Retinal pigment epithelial cell (primary cell): ENCODE data around the gene VPS13D.

Experiments
- DNase-seq: peaks from one replicate; pipeline ENCODE4 v3.0.0-alpha.2; 2010; ENCODE audit warnings: low read depth
- H3K4me3 ChIP-seq: 2 replicates; pipeline ENCODE4 v1.5.1; 2011; ENCODE audit warnings: mild to moderate bottlenecking, low read length, control low read depth, moderate library complexity
- TF ChIP-seq, protein P1 (sequence below): conservative IDR thresholded peaks from 2 replicates; pipeline ENCODE4 v1.5.1; 2011; ENCODE audit warnings: low read depth, low read length, control low read depth, inconsistent platforms

The VPS13D gene

DNA sequence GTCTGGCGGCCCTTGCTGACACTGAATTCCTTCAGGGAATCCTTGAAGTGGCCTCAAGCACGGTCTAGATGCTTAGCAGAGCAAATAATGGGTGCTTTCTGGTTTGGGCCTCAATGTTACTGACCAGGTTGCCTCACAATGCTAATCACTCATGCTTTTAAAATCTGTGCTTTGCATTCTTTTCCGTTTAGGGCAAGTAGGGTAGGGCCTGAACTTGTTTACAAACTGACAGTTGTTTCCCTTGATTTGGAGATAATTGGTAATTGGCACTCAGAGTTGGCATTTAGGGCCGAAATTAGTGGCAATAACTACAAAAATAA lies 1.4 kb downstream of the VPS13D start:
- no peak for DNase-seq
- TF ChIP-seq, protein P1, sequence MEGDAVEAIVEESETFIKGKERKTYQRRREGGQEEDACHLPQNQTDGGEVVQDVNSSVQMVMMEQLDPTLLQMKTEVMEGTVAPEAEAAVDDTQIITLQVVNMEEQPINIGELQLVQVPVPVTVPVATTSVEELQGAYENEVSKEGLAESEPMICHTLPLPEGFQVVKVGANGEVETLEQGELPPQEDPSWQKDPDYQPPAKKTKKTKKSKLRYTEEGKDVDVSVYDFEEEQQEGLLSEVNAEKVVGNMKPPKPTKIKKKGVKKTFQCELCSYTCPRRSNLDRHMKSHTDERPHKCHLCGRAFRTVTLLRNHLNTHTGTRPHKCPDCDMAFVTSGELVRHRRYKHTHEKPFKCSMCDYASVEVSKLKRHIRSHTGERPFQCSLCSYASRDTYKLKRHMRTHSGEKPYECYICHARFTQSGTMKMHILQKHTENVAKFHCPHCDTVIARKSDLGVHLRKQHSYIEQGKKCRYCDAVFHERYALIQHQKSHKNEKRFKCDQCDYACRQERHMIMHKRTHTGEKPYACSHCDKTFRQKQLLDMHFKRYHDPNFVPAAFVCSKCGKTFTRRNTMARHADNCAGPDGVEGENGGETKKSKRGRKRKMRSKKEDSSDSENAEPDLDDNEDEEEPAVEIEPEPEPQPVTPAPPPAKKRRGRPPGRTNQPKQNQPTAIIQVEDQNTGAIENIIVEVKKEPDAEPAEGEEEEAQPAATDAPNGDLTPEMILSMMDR = no peak
- peak overlapping the region; percentile 90 for H3K4me3 ChIP-seq

DNA sequence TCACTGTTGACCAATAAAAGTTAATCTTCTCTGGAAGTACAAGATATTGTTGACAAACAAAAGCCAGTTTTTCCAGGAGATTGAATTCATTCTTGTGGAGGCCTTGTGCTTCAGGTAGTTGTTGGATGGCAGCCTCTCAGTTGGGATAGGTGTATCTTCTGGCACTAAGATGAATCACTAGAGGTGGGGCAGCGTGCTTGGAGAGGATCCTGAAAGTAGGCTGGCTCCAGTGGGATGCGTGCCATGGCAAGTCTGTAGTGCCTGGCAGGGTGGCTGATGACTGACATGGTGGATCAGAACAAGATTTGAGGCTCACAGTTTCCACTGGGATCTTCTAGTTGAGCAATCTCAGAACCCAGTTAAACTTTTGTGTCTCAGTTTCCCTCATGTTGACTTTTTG lies 2.4 kb downstream of the VPS13D start:
- DNase-seq = no peak
- no peak overlapping the region for H3K4me3 ChIP-seq
- TF ChIP-seq, protein P1 = no peak

DNA sequence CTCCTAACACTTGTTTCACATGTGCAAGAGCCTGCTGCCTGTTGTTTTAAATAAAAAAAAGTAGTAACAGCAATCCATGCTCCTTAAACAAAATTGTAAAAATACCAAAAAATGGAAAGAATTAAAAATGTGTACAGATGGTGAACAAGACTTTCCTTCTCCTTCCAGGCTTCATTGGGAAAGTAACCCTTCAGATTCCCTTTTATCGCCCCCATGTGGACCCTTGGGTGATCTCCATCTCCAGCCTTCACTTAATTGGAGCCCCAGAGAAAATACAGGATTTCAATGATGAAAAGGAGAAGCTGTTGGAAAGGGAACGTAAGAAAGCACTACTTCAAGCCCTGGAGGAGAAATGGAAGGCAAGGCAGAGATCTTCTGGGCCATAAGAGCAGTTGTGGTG lies 14.2 kb downstream of the VPS13D start:
- H3K4me3 ChIP-seq = no peak overlapping the region
- DNase-seq = no peak
- TF ChIP-seq, protein P1 = peak; percentile 56

DNA sequence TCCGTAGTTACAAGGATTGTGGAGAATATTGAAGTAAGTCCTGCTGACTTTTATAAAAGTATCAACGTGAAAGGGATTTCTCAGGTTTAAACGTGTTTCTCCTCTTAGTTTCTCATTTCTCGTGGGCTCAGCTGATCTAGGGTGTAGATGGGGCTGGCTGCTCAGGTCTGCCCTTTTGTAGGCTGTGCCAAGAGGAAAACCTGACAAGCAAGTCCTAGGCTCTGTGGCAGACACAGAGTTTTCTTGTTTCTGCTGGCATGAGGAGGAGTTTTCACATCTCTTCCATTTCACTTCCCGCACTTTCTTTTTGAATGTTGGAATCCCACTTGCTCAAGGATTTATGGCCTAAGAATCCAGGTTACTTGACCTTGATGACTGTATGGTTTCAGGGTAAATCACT lies 14.8 kb downstream of the VPS13D start:
- no peak overlapping the region for H3K4me3 ChIP-seq
- DNase-seq = no peak
- TF ChIP-seq, protein P1 = no peak

DNA sequence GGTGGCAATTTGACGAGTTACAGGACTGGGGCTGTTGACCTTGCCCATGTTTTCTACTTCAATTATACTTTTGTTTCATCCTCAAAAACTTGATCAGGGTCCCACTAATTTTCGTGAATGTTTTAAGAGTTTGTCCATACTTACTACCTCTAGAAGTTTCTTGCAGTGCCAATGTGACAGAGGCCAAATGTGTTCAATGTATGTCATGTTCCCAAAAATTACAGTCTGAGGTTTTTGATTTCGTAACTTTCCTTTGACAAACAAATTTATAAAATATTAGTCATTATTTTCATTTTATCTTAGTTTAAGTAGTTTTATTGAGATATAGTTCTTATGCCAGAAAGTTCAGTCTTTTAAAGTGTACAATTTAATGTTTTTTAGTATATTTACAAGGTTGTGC lies 15.3 kb downstream of the VPS13D start:
- no peak overlapping the region for H3K4me3 ChIP-seq
- TF ChIP-seq, protein P1 = no peak
- DNase-seq = no peak

DNA sequence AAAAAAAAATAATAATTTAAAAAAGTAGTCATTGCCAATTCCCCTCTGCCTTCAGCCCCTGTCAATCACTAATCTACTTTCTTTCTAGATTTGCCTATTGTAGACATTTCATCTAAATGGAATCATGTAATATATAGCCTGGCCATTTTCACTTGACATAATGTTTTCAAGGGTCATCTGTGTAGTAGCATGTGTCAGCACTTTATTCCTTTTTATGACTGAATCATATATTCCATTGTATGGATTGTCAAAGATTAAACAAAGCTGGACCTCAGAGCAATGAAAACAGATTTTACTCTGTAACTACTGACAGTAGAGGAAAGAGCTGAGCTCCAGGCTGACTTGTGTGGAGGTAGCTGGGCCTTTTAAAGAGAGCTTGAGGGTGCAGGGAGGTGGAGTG lies 15.9 kb downstream of the VPS13D start:
- TF ChIP-seq, protein P1 = no peak

DNA sequence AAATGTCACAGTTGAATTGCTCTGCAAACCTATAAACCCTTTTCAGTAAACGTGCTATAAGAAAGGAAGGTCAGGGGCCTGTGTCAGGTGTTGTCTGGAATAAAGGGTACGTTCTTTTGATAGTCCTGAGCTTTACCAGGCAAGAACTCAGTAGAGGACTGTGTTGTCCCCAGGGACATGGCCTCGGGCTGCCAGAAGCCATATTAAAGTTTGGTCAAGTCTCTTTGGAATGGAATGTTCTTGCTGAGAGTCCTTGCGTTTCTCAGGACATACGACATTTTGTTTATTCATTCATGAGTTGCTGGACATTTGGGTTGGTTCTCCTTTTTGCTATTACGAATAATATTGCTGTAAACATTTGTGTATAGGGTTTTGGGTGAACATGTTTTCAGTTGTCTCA lies 16.8 kb downstream of the VPS13D start:
- DNase-seq = no peak
- TF ChIP-seq, protein P1 = no peak
- no peak overlapping the region for H3K4me3 ChIP-seq

More for the DNA sequence above, 15.9 kb downstream of the VPS13D start:
- DNase-seq = no peak
- H3K4me3 ChIP-seq = no peak overlapping the region
